Loucy (cell line): ENCODE results near the gene OR2T5.
"Not testable (repeated sequence)": the region's sequence is repeated elsewhere in the genome, so short reads cannot be mapped to it uniquely, and the experiment has no call there.

Experiments used
- EZH2phosphoT487 ChIP-seq: fragments of 200-600 bp; IDR thresholded peaks from 2 replicates; pipeline ENCODE4 v1.6.1; 2018; ENCODE audit warnings: antibody characterized with exemption, mild to moderate bottlenecking, moderate library complexity, borderline replicate concordance
- TF ChIP-seq, protein P1 (sequence below): fragments of 200-600 bp; sonication (generic); conservative IDR thresholded peaks from 2 replicates; pipeline ENCODE4 v1.5.1; 2014; ENCODE audit warnings: mild to moderate bottlenecking, antibody characterized with exemption, low read length

DNA sequence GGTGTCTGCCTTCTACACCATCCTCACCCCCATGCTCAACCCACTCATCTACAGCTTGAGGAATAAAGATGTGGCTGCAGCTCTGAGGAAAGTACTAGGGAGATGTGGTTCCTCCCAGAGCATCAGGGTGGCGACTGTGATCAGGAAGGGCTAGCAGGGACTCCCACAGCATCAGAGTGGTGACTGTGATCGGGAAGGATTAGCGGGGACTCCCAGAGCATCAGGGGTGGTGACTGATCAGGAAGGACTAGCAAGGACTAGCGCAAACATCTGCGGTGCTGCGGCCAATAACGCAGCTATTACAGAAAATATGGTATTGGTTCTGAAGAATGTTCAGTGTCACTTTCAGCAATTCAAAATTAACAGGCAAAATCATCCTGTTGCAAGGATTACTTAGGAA, 34.8 kb upstream of the OR2T5 start:
- TF ChIP-seq, protein P1, sequence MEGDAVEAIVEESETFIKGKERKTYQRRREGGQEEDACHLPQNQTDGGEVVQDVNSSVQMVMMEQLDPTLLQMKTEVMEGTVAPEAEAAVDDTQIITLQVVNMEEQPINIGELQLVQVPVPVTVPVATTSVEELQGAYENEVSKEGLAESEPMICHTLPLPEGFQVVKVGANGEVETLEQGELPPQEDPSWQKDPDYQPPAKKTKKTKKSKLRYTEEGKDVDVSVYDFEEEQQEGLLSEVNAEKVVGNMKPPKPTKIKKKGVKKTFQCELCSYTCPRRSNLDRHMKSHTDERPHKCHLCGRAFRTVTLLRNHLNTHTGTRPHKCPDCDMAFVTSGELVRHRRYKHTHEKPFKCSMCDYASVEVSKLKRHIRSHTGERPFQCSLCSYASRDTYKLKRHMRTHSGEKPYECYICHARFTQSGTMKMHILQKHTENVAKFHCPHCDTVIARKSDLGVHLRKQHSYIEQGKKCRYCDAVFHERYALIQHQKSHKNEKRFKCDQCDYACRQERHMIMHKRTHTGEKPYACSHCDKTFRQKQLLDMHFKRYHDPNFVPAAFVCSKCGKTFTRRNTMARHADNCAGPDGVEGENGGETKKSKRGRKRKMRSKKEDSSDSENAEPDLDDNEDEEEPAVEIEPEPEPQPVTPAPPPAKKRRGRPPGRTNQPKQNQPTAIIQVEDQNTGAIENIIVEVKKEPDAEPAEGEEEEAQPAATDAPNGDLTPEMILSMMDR = not testable (repeated sequence)
- TF ChIP-seq EZH2phosphoT487 = not testable (repeated sequence)
